ENCODE results near the gene DSCAM.

DSCAM gene

DNA sequence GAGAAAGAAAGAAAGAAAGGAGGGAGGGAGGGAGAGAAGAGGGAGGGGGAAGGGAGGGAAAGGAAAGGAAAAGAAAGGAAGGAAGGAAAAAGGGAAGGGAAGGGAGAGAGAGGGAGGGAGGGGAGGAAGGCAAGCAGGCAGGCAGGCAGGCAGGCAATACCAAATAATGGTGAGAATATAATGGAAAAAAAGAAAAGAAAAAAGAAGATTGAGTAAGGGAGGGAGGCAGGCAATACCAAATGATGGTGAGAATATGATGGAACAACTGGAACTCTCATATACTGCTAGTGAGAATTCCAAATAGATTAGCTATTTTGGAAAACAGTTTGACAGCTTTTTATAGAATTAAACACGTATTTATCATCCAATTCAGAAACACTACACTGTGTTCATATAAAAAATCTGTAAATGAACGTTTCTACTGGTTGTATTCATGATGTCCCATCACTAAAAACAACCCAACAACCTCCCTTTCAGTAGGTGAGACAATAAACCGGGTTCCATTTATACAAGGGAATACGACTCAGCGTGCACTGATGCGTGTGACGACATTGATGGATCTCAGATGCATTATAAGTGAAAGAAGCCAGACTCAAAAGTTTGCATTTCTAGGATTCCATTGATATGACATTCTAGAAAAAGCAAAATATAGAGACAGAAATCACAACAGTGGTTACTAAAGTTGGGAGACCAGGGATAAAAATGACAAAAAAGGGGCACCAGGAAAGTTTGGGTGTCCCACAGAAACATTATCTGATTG lies 226.4 kb downstream of the DSCAM start:
- H3K9me3 ChIP-seq (ENCODE audit: control insufficient read depth, insufficient read depth, low read length): no peaks in the 10 kb centered on the region
- no peaks in the 10 kb centered on the region for H3K27me3 ChIP-seq (ENCODE audit: control insufficient read depth, insufficient read depth, low read length)
- H3K4me1 ChIP-seq (ENCODE audit: control insufficient read depth, insufficient read depth, low read length): peaks cover 19% of the 10 kb centered on the region
- no peaks in the 10 kb centered on the region for H3K36me3 ChIP-seq (ENCODE audit: control insufficient read depth, insufficient read depth, low read length)
- H3K9ac ChIP-seq (ENCODE audit: low read depth, low read length): no peak overlapping the region
- H3K4me3 ChIP-seq (ENCODE audit: low read depth, low read length): no peak overlapping the region

DNA sequence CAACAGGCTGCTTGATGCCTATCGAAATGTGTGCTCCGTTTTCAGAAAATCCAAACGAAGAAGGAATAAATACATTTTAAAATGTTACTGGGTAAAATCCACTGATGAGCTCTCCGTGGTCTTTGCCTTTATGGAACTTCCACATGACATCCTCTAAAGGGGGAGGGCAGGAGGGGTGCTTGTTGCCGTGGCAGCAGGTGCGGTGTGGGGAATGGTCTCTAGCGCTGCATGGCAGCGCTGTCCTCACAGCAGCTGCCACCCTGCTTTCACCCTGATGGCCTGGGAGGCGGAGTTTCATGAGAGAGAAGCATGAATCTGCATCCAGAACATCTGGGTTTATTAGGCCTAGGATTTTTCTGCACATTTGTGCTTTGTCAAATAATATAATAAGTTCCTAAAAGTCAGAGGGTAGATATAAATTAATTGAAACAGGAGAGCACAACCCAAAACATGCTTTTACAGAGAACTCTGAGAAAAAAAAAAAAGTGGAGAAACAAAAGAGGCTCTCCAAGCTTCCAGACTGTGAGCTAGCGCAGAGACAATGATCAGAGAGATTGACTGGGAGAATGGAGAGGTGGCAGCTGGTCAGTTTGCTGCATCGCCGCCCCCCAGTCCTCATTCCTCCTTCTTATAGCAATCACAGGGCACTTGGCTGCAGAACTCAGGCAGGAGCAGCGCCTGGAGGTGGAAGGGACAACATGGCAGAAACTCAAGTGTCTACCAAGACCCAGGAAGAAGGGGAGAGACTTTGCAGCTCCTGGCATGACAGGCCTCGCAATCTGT lies 228.6 kb downstream of the DSCAM start:
- no peaks in the 10 kb centered on the region for H3K27me3 ChIP-seq (ENCODE audit: control insufficient read depth, insufficient read depth, low read length)
- H3K36me3 ChIP-seq (ENCODE audit: control insufficient read depth, insufficient read depth, low read length): no peaks in the 10 kb centered on the region
- no peak overlapping the region for H3K4me3 ChIP-seq (ENCODE audit: low read depth, low read length)
- H3K4me1 ChIP-seq (ENCODE audit: control insufficient read depth, insufficient read depth, low read length): peaks cover 13% of the 10 kb centered on the region
- H3K9ac ChIP-seq (ENCODE audit: low read depth, low read length): no peak overlapping the region
- H3K9me3 ChIP-seq (ENCODE audit: control insufficient read depth, insufficient read depth, low read length): no peaks in the 10 kb centered on the region

DNA sequence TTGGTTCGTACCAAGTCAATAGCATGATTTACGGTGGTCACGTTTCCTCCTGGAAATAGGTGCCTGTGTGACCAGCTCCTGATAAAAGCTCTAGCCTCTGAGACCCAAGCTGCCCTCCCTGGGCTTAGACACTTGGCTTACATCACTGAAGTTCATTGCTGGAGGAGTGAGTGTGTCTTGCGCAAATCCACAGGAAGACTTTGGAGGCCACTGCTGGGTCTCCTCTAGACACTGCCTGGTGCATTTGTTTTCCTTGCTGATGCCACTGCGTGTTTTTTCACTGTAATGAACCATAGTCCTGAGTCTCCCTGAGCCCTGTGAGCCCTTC lies 230.6 kb downstream of the DSCAM start:
- Histone ChIP-seq H3K27me3 (ENCODE audit: control insufficient read depth, insufficient read depth, low read length) (no peaks in the 10 kb centered on the region), H3K9me3 (ENCODE audit: control insufficient read depth, insufficient read depth, low read length) (no peaks in the 10 kb centered on the region), H3K36me3 (ENCODE audit: control insufficient read depth, insufficient read depth, low read length) (no peaks in the 10 kb centered on the region), H3K4me3 (ENCODE audit: low read depth, low read length) (no peak overlapping the region), H3K4me1 (ENCODE audit: control insufficient read depth, insufficient read depth, low read length) (no peaks in the 10 kb centered on the region), H3K9ac (ENCODE audit: low read depth, low read length) (no peak overlapping the region)

DNA sequence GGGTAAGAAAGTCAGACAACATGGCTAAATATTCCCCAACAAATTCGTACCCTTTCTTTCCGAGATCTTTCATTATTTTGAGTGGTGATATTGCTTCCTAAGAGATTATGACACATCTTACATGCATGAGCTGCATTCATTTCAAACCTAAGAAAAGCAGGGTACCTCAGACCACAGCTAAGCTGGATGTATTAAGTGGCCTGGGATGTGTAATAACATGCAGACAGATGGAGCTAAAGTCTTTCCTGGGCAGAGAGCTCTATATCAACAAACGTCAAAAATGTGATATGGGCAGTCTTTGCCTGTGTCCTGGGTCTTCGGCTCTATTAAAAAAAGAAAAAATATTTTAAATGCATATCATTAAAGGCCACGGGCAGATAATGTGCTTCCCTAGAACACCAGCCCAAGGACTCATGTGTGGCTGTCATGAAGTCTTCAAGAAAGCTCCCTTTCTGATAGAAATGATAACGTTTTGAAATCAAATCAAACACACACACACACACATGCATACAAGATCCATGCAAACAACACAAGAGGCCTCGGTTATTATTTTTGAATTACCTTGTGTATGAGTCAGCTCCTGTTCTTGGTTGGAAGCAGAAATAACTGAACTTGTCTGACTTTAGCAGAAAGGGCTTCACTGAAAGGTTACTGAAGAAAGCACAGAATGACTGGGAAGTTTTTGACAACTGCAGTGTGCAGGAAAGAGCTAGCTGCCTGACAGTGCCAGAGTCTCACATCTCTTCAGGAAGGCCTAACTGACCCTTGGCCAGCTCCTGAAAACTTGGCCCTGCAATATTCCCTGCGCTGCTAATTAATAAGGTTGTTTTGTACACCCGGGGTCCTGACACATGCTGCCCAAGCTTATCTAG lies 231.2 kb downstream of the DSCAM start:
- Histone ChIP-seq H3K9me3 (ENCODE audit: control insufficient read depth, insufficient read depth, low read length) (no peaks in the 10 kb centered on the region), H3K9ac (ENCODE audit: low read depth, low read length) (no peak overlapping the region), H3K27me3 (ENCODE audit: control insufficient read depth, insufficient read depth, low read length) (no peaks in the 10 kb centered on the region), H3K36me3 (ENCODE audit: control insufficient read depth, insufficient read depth, low read length) (no peaks in the 10 kb centered on the region), H3K4me1 (ENCODE audit: control insufficient read depth, insufficient read depth, low read length) (no peaks in the 10 kb centered on the region), H3K4me3 (ENCODE audit: low read depth, low read length) (no peak overlapping the region)

DNA sequence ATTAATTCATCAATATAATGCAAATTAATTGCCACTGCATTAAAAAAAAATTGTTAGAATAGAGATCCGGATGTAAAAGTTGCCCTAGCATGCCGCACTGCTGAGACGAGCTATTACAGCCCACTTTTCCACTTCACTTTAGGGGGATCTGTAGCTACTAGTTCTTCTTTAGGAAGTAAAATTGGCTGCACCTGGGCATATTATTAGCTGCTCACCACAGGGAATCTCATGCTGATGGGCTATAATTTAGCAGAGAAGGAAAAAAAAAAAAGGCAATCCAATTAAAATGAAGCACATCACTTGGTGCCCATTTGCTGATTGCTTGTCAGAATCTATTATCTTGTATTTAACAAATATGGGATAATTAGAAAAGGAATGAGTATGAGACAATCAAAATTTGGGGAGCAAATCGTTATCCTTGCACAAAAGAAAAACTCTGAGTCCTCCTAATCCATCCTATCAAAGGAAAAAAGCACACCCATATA lies 233.4 kb downstream of the DSCAM start:
- Histone ChIP-seq H3K27me3 (ENCODE audit: control insufficient read depth, insufficient read depth, low read length) (no peaks in the 10 kb centered on the region), H3K9me3 (ENCODE audit: control insufficient read depth, insufficient read depth, low read length) (no peaks in the 10 kb centered on the region), H3K4me3 (ENCODE audit: low read depth, low read length) (no peak overlapping the region), H3K36me3 (ENCODE audit: control insufficient read depth, insufficient read depth, low read length) (no peaks in the 10 kb centered on the region), H3K4me1 (ENCODE audit: control insufficient read depth, insufficient read depth, low read length) (no peaks in the 10 kb centered on the region), H3K9ac (ENCODE audit: low read depth, low read length) (no peak overlapping the region)

DNA sequence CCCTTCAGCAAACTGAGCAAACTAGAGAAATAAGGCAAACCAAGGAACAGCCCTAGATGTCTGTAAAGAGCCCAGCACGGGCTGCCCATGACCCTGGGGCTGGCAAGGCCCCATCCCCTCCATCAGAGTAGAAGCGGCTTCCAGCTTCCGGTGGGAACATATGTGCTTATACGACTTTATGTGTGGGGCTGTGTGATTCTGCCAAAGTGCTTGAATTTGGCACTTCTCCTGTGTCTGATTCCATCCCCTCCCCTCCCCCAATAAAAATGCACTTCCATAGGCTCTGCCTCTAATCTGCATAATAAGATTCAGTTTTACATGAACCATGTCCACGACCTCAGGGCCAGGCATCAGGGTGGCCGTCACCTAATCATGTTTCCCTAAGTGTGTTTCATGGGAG lies 236.6 kb downstream of the DSCAM start:
- Histone ChIP-seq H3K4me1 (ENCODE audit: control insufficient read depth, insufficient read depth, low read length) (no peaks in the 10 kb centered on the region), H3K4me3 (ENCODE audit: low read depth, low read length) (no peak overlapping the region), H3K36me3 (ENCODE audit: control insufficient read depth, insufficient read depth, low read length) (no peaks in the 10 kb centered on the region), H3K9ac (ENCODE audit: low read depth, low read length) (no peak overlapping the region), H3K27me3 (ENCODE audit: control insufficient read depth, insufficient read depth, low read length) (no peaks in the 10 kb centered on the region), H3K9me3 (ENCODE audit: control insufficient read depth, insufficient read depth, low read length) (no peaks in the 10 kb centered on the region)

DNA sequence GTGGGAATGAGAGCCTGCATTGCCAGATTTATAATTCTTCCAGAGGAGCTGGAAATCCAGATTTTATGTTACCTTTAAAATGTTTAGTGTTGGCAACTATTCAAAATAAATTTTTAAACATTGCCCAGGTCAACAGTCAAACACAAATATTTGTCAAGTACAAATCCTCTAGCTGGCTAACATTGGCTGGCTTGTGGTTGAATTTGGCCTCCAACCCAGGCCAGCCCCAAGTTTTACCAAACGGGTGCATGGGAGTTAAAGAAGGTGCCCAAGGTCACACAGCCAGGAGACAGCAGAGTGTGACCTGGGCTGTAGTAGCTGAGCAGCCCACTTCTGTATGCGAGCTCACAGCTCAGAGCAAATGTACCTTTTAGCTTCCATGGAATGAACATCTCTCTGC lies 240.6 kb downstream of the DSCAM start:
- no peaks in the 10 kb centered on the region for H3K9me3 ChIP-seq (ENCODE audit: control insufficient read depth, insufficient read depth, low read length)
- no peak overlapping the region for H3K9ac ChIP-seq (ENCODE audit: low read depth, low read length)
- H3K4me3 ChIP-seq (ENCODE audit: low read depth, low read length): no peak overlapping the region
- no peaks in the 10 kb centered on the region for H3K36me3 ChIP-seq (ENCODE audit: control insufficient read depth, insufficient read depth, low read length)
- H3K27me3 ChIP-seq (ENCODE audit: control insufficient read depth, insufficient read depth, low read length): no peaks in the 10 kb centered on the region
- H3K4me1 ChIP-seq (ENCODE audit: control insufficient read depth, insufficient read depth, low read length): no peaks in the 10 kb centered on the region

DNA sequence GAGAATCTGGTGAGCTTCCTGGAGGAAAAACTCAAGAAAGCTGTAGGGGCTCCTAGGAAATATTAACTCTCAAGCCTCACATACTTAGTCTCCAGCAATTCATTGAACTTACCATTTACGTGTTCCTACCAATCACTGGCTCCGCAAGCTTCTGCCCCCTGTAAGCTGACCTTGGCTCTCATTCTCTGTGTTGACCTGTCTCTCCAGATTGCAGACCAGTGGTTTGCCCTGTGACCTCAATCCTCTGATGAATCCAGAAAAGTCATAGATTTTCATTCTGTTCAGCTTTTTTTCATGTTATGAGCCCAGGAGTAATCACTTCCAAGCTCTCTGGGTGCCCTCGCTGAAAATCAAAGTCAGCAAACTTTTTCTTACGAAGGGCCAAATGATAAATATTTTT lies 241.9 kb downstream of the DSCAM start:
- no peaks in the 10 kb centered on the region for H3K27me3 ChIP-seq (ENCODE audit: control insufficient read depth, insufficient read depth, low read length)
- H3K9ac ChIP-seq (ENCODE audit: low read depth, low read length): no peak overlapping the region
- no peak overlapping the region for H3K4me3 ChIP-seq (ENCODE audit: low read depth, low read length)
- H3K4me1 ChIP-seq (ENCODE audit: control insufficient read depth, insufficient read depth, low read length): no peaks in the 10 kb centered on the region
- no peaks in the 10 kb centered on the region for H3K9me3 ChIP-seq (ENCODE audit: control insufficient read depth, insufficient read depth, low read length)
- no peaks in the 10 kb centered on the region for H3K36me3 ChIP-seq (ENCODE audit: control insufficient read depth, insufficient read depth, low read length)

DNA sequence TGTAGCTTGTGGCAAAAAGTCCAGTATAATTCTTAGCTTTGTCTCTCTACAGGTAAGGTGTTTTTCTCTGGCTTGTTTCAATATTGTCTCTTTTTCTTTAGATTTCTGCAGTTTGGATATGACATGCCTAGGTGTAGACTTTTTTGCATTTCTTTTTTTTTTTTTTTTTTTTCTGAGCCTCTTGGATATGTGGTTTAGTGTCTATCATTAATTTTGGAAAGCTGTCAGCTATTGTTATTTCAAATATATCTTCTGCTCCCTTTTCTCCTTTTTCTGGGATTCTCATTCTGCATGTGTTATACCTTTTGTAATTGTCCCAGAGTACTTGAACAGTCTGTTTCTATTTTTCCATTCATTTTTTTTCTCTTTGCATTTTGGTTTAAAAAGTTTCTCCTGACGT lies 243.2 kb downstream of the DSCAM start:
- H3K27me3 ChIP-seq (ENCODE audit: control insufficient read depth, insufficient read depth, low read length): no peaks in the 10 kb centered on the region
- no peaks in the 10 kb centered on the region for H3K4me1 ChIP-seq (ENCODE audit: control insufficient read depth, insufficient read depth, low read length)
- H3K4me3 ChIP-seq (ENCODE audit: low read depth, low read length): no peak overlapping the region
- no peaks in the 10 kb centered on the region for H3K9me3 ChIP-seq (ENCODE audit: control insufficient read depth, insufficient read depth, low read length)
- no peaks in the 10 kb centered on the region for H3K36me3 ChIP-seq (ENCODE audit: control insufficient read depth, insufficient read depth, low read length)
- H3K9ac ChIP-seq (ENCODE audit: low read depth, low read length): no peak overlapping the region

DNA sequence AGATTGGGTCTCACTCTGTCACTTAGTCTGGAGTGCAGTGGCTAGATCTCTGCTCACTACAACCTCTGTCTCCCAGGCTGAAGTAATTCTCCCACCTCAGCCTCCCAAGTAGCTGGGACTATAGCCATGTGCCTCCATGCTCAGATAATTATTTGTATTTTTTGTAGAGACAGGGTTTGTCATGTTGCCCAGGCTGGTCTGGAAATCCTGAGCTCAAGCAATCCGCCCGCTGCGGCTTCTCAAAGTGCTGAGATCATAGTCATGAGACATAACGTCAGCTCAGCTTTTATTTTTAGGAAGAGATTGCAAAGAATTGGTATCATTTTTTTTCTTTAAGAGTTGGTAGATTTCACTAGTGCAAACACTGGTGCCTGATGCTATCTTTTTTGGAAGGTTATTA lies 244.9 kb downstream of the DSCAM start:
- Histone ChIP-seq H3K4me1 (ENCODE audit: control insufficient read depth, insufficient read depth, low read length) (no peaks in the 10 kb centered on the region), H3K9me3 (ENCODE audit: control insufficient read depth, insufficient read depth, low read length) (no peaks in the 10 kb centered on the region), H3K9ac (ENCODE audit: low read depth, low read length) (no peak overlapping the region), H3K36me3 (ENCODE audit: control insufficient read depth, insufficient read depth, low read length) (no peaks in the 10 kb centered on the region), H3K4me3 (ENCODE audit: low read depth, low read length) (no peak overlapping the region), H3K27me3 (ENCODE audit: control insufficient read depth, insufficient read depth, low read length) (no peaks in the 10 kb centered on the region)

DNA sequence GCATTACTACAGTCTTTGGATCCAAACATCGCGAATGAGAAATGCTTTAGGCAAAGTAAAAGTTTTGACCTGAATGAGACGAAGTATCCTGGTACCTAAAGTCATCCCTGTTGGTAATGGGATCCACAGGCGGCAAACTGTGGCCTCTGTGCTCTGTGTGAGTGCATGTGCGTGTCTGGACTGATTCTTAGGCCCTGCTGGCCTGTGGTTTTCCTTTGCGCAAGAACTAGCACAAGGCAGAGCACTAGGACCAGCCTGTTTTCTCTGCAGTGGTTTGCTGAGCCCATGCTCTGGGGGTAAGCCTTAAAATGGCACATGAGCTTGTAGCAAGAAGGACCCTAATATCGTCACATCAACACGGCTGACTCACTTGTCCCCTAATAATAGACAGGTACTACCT lies 251.2 kb downstream of the DSCAM start:
- H3K9ac ChIP-seq (ENCODE audit: low read depth, low read length): no peak overlapping the region
- H3K27me3 ChIP-seq (ENCODE audit: control insufficient read depth, insufficient read depth, low read length): no peaks in the 10 kb centered on the region
- no peaks in the 10 kb centered on the region for H3K4me1 ChIP-seq (ENCODE audit: control insufficient read depth, insufficient read depth, low read length)
- no peaks in the 10 kb centered on the region for H3K9me3 ChIP-seq (ENCODE audit: control insufficient read depth, insufficient read depth, low read length)
- no peaks in the 10 kb centered on the region for H3K36me3 ChIP-seq (ENCODE audit: control insufficient read depth, insufficient read depth, low read length)
- H3K4me3 ChIP-seq (ENCODE audit: low read depth, low read length): no peak overlapping the region
